DOHH2 (cell line): ENCODE results near the gene PDLIM7.
A peak's percentile ranks its signal among the peaks of the same experiment; 100 is the strongest.

Experiments
- H3F3A ChIP-seq: fragments of 200-600 bp; sonication (generic), shearing (Covaris generic); 2 replicates; pipeline ENCODE4 v1.6.0; 2016; ENCODE audit warnings: antibody characterized with exemption, mild to moderate bottlenecking; ENCODE audit not compliant: control insufficient read depth, insufficient read depth
- H3K27ac ChIP-seq: fragments of 200-600 bp; sonication (generic); 2 replicates; pipeline ENCODE4 v1.5.1; 2014; ENCODE audit warnings: low read depth, mild to moderate bottlenecking, low read length, moderate library complexity
- H3K27me3 ChIP-seq: fragments of 200-600 bp; sonication (generic); 2 replicates; pipeline ENCODE4 v1.6.1; 2014; ENCODE audit warnings: mild to moderate bottlenecking, low read length, mixed read lengths; ENCODE audit not compliant: control insufficient read depth
- H3K36me3 ChIP-seq: fragments of 200-600 bp; sonication (generic); 2 replicates; pipeline ENCODE4 v1.6.1; 2014; ENCODE audit warnings: mild to moderate bottlenecking, low read length, moderate library complexity, mixed read lengths; ENCODE audit not compliant: control insufficient read depth
- H3K4me1 ChIP-seq: fragments of 200-600 bp; sonication (generic); 2 replicates; pipeline ENCODE4 v1.6.1; 2014; ENCODE audit warnings: mild to moderate bottlenecking, low read length, mixed read lengths; ENCODE audit not compliant: control insufficient read depth
- H3K4me2 ChIP-seq: fragments of 200-600 bp; sonication (generic); 2 replicates; pipeline ENCODE4 v1.6.0; 2014; ENCODE audit warnings: mild to moderate bottlenecking, low read length, moderate library complexity
- H3K4me3 ChIP-seq: fragments of 200-600 bp; sonication (generic); 2 replicates; pipeline ENCODE4 v1.5.1; 2014; ENCODE audit warnings: mild to moderate bottlenecking, low read length, mixed read lengths
- H3K79me2 ChIP-seq: fragments of 200-600 bp; sonication (generic); 2 replicates; pipeline ENCODE4 v1.6.1; 2014; ENCODE audit warnings: mild to moderate bottlenecking, low read length, mixed read lengths; ENCODE audit not compliant: control insufficient read depth
- H3K9me2 ChIP-seq: fragments of 200-600 bp; sonication (generic); replicated peaks from 2 replicates; pipeline ENCODE4 v1.6.1; 2014; ENCODE audit warnings: mild to moderate bottlenecking, low read length, mixed read lengths; ENCODE audit not compliant: control insufficient read depth
- H3K9me3 ChIP-seq: fragments of 200-600 bp; sonication (generic); 2 replicates; pipeline ENCODE4 v1.6.1; 2014; ENCODE audit warnings: antibody characterized with exemption, low read length, mixed read lengths; ENCODE audit not compliant: control insufficient read depth, insufficient read depth
- H4K20me1 ChIP-seq: fragments of 200-600 bp; sonication (generic); 2 replicates; pipeline ENCODE4 v1.6.0; 2014; ENCODE audit warnings: low read depth, mild to moderate bottlenecking, antibody characterized with exemption, low read length, moderate library complexity; ENCODE audit not compliant: control insufficient read depth, insufficient read depth
- EZH2phosphoT487 ChIP-seq: fragments of 200-600 bp; sonication (generic); IDR thresholded peaks from 2 replicates; pipeline ENCODE4 v1.6.1; 2017; ENCODE audit warnings: borderline replicate concordance, mild to moderate bottlenecking, antibody characterized with exemption, low read length, moderate library complexity, mixed read lengths
- TF ChIP-seq, protein P1 (sequence below): fragments of 200-600 bp; sonication (generic); IDR thresholded peaks from one replicate; pipeline ENCODE4 v1.5.1; 2014; ENCODE audit warnings: antibody characterized with exemption, mild to moderate bottlenecking, low read depth, low read length; ENCODE audit not compliant: poor library complexity, severe bottlenecking

The PDLIM7 gene

DNA sequence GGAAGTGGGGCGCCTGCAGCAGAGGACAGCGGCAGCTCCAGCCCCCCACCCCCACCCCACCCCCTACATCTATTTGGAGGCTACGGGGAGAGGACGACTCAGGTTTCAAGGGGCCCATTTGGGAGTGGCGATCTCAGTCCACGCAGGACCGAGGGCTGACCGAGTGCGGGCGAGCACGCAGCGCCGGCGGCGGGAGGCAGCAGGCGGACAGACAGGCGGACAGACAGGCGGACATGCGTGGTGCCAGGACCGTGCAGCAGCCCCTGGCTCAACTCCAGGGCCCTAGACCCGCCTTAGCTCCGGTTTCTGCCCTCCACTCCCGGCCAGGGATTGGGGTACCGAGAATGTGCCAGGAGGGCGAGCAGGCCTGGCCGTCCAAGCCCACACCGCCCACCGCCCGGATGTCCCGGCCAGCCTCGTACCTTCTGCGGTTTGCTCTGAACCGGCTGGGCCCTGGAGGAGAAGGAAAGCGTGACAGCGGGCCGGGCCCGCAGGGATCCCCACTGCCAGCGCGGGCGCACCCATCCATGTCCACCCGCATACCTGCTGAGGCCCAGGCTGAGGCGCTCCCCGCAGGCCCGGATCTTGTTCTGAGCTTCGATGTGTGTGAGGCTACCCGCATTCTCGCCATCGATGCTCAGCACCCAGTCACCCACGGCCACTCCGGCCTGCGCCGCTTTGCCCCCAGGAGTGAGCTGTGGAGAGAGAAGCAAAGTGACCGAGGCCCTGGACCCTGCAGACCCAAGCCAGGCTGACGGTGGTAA, 5.2 kb downstream of the PDLIM7 start:
- no peak overlapping the region for H3K4me2 ChIP-seq
- H3K4me3 ChIP-seq: no peak overlapping the region
- no peaks in the 10 kb centered on the region for H3K9me3 ChIP-seq
- H3K36me3 ChIP-seq: peaks cover 9% of the 10 kb centered on the region; the same call in 1 of the 2 replicates
- peaks cover 5% of the 10 kb centered on the region; the same call in 1 of the 2 replicates for H3F3A ChIP-seq
- peaks cover 57% of the 10 kb centered on the region for H3K4me1 ChIP-seq
- H3K9me2 ChIP-seq: no peaks in the 10 kb centered on the region
- H3K27ac ChIP-seq: no peak overlapping the region
- H4K20me1 ChIP-seq: peaks cover 5% of the 10 kb centered on the region; the same call in 1 of the 2 replicates
- no peaks in the 10 kb centered on the region for H3K27me3 ChIP-seq
- H3K79me2 ChIP-seq: peaks cover 4% of the 10 kb centered on the region; the same call in 1 of the 2 replicates
- TF ChIP-seq, protein P1, sequence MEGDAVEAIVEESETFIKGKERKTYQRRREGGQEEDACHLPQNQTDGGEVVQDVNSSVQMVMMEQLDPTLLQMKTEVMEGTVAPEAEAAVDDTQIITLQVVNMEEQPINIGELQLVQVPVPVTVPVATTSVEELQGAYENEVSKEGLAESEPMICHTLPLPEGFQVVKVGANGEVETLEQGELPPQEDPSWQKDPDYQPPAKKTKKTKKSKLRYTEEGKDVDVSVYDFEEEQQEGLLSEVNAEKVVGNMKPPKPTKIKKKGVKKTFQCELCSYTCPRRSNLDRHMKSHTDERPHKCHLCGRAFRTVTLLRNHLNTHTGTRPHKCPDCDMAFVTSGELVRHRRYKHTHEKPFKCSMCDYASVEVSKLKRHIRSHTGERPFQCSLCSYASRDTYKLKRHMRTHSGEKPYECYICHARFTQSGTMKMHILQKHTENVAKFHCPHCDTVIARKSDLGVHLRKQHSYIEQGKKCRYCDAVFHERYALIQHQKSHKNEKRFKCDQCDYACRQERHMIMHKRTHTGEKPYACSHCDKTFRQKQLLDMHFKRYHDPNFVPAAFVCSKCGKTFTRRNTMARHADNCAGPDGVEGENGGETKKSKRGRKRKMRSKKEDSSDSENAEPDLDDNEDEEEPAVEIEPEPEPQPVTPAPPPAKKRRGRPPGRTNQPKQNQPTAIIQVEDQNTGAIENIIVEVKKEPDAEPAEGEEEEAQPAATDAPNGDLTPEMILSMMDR: no peak
- TF ChIP-seq EZH2phosphoT487: no peak

DNA sequence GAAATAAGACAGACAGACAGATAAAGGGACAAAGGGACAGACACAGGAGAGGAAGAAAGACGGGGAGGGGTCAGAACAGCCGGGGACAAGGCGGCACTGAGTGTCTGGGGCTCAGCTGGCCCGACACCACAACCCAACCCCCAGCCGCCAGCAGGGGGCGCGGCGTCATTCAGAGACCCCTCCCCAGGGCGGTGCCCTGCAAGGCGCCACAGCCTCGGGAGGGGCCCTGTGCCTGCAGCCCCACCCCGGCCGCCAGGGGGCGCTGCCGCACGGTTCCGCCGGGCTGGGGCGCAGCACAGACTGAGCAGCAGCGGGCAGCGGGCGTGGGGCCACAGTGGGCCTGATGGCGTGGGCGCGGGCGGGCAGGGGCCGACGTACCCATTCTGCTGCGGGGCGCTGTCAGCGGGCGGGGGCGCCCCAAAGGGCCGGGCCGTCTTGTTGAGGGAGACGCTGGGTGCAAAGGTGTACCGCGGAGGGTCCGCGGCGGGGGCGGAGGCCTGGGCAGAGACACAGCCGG, 5.9 kb downstream of the PDLIM7 start:
- no peaks in the 10 kb centered on the region for H3K9me2 ChIP-seq
- H3K4me1 ChIP-seq: peaks cover 55% of the 10 kb centered on the region
- no peaks in the 10 kb centered on the region for H3K9me3 ChIP-seq
- peaks cover 10% of the 10 kb centered on the region; the same call in 1 of the 2 replicates for H3K36me3 ChIP-seq
- H3F3A ChIP-seq: peaks cover 5% of the 10 kb centered on the region; the same call in 1 of the 2 replicates
- H3K27me3 ChIP-seq: no peaks in the 10 kb centered on the region
- H3K27ac ChIP-seq: no peak overlapping the region
- H3K4me2 ChIP-seq: no peak overlapping the region
- TF ChIP-seq, protein P1: peak; percentile 60
- no peak for TF ChIP-seq EZH2phosphoT487
- peaks cover 4% of the 10 kb centered on the region; the same call in 1 of the 2 replicates for H4K20me1 ChIP-seq
- H3K79me2 ChIP-seq: peaks cover 2% of the 10 kb centered on the region; the same call in 1 of the 2 replicates
- no peak overlapping the region for H3K4me3 ChIP-seq

DNA sequence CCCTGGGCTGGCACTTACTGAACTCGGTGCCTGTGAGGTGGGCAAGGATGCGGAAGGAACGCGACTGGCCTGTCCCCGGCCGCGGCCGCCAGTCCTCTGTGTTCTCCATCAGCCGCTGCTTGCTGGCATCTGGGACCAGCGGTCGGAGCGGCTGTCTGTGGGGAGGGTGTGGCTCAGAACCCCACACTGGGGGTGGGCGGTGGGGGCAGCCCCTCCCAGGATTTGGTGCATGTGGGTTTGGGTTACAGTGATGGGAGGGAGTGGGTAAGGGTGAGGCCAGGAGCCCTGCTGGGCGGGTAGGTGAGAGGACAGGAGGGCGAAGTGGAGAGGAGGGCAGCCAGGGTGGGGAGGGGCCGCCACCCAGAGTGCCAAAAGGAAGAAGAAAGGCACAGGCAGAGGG, 6.4 kb downstream of the PDLIM7 start:
- H3K4me3 ChIP-seq: no peak overlapping the region; the same call in 1 of the 2 replicates
- no peaks in the 10 kb centered on the region for H3K27me3 ChIP-seq
- H3K27ac ChIP-seq: no peak overlapping the region
- H3K4me1 ChIP-seq: peaks cover 50% of the 10 kb centered on the region
- peaks cover 5% of the 10 kb centered on the region; the same call in 1 of the 2 replicates for H3F3A ChIP-seq
- H3K36me3 ChIP-seq: peaks cover 10% of the 10 kb centered on the region; the same call in 1 of the 2 replicates
- no peak for TF ChIP-seq EZH2phosphoT487
- TF ChIP-seq, protein P1: no peak
- H3K4me2 ChIP-seq: peak overlapping the region; percentile 39; the same call in 1 of the 2 replicates
- no peaks in the 10 kb centered on the region for H3K9me3 ChIP-seq
- no peaks in the 10 kb centered on the region for H3K9me2 ChIP-seq
- H3K79me2 ChIP-seq: no peaks in the 10 kb centered on the region
- no peaks in the 10 kb centered on the region for H4K20me1 ChIP-seq
